Naive thymus-derived CD8-positive, alpha-beta T cell (primary cell): ENCODE data around the gene LPA. TPM values are rescaled to one million over a fixed set of nuclear protein-coding genes. Genes with fewer than 3 reads are reported as not detected.
A peak's percentile ranks its signal among the peaks of the same experiment; 100 is the strongest.
"Not testable (repeated sequence)": the region's sequence is repeated elsewhere in the genome, so short reads cannot be mapped to it uniquely, and the experiment has no call there.

ENCODE experiments used
- ATAC-seq, 2 donors: fragments of 150-1000 bp; cut with Tn5 transposase in 1 of 2; sonication (Bioruptor Pico), chemical (Tn5 transposase) in 1 of 2; 1 replicate in 1 of 2; 2 replicates in 1 of 2; pipeline ENCODE4 v1.10.0; 2021; ENCODE audit warnings: mild to moderate bottlenecking in 2 of 2, moderate library complexity in 2 of 2
- POLR2A ChIA-PET: fragments of 350-600 bp; sonication (Branson Sonifier 250); formaldehyde crosslinking; loops from one replicate; lab custom pipeline; 2021; ENCODE audit warnings: antibody characterized with exemption; lab: Charles Lee
- DNase-seq, 10 donors: peaks; one replicate each; pipeline versions ENCODE4 v3.0.0 to v3.0.0-alpha.2; 2020 to 2022
- H3K27ac Mint-ChIP-seq, 10 donors: one replicate each; pipeline ENCODE4 v1.8.0; 2020 to 2022; ENCODE audit warnings: mild to moderate bottlenecking in 10 of 10, mixed read lengths in 10 of 10, moderate library complexity in 4 of 10, inconsistent platforms in 1 of 10
- H3K27me3 Mint-ChIP-seq, 5 donors: one replicate each; pipeline ENCODE4 v1.8.0; 2021 to 2022; ENCODE audit warnings: mixed read lengths in 5 of 5
- H3K36me3 Mint-ChIP-seq, 3 donors: one replicate each; pipeline ENCODE4 v1.8.0; 2020 to 2022; ENCODE audit warnings: mixed read lengths in 3 of 3, mild to moderate bottlenecking in 2 of 3, inconsistent platforms in 1 of 3
- H3K4me1 Mint-ChIP-seq, 4 donors: one replicate each; pipeline ENCODE4 v1.8.0; 2021 to 2022; ENCODE audit warnings: mixed read lengths in 4 of 4
- H3K4me3 Mint-ChIP-seq, 10 donors: one replicate each; pipeline ENCODE4 v1.8.0; 2020 to 2022; ENCODE audit warnings: mild to moderate bottlenecking in 10 of 10, mixed read lengths in 10 of 10, moderate library complexity in 6 of 10, inconsistent platforms in 1 of 10
- H3K9me3 Mint-ChIP-seq, 9 donors: one replicate each; pipeline ENCODE4 v1.8.0; 2020 to 2022; ENCODE audit warnings: mixed read lengths in 9 of 9, mild to moderate bottlenecking in 3 of 9, inconsistent platforms in 1 of 9, moderate library complexity in 1 of 9
- polyA plus RNA-seq, 3 donors: library from polyadenylated mRNA; unstranded; fragments of 300-500 nt; fragmentation: Illumina TruSeq; gene quantifications; one replicate each; pipeline ENCODE4 v1.2.3, GENCODE V29; 2021
- total RNA-seq, 8 experiments: library from RNA in 2 of 8; stranded (reverse) in 2 of 8; gene quantifications; one replicate each; pipeline ENCODE4 v1.2.3 and lab custom pipeline; 2021 to 2026

Gene LPA
- total RNA-seq (not detected), polyA plus RNA-seq (not detected), total RNA-seq (lab: John Stamatoyannopoulos, UW) (0 to 0.09 (median 0) reads per million in 6 experiments)

GRCh38 chr6:160664198-160664597 lies at the start of gene LPA:
TSS of gene LPA (minus strand) at chr6:160664275. CDS start at chr6:160664214, 61 bp downstream.
- ATAC-seq, H3K36me3 Mint-ChIP-seq, H3K9me3 Mint-ChIP-seq, POLR2A ChIA-PET, H3K4me1 Mint-ChIP-seq, H3K4me3 Mint-ChIP-seq, DNase-seq: not testable (repeated sequence)
- H3K27ac Mint-ChIP-seq, result peak within 1 kb of the TSS in 1 of 10 donors; percentile 3
- H3K27me3 Mint-ChIP-seq, result peaks cover 5 to 33% (median 16%) of the 10 kb centered on the region in 5 donors

- H3K4me3 Mint-ChIP-seq, H3K36me3 Mint-ChIP-seq, DNase-seq, ATAC-seq, H3K9me3 Mint-ChIP-seq, H3K4me1 Mint-ChIP-seq, POLR2A ChIA-PET, H3K27ac Mint-ChIP-seq: not testable (repeated sequence)
- H3K27me3 Mint-ChIP-seq, result peaks cover 6 to 23% (median 13%) of the 10 kb centered on the region in 5 donors
Measured at GRCh38 chr6:160708993-160709392, 44.9 kb upstream of the LPA start.

- H3K27me3 Mint-ChIP-seq, result peaks cover 6 to 32% (median 13%) of the 10 kb centered on the region in 5 donors
- H3K36me3 Mint-ChIP-seq, H3K4me1 Mint-ChIP-seq, DNase-seq, H3K9me3 Mint-ChIP-seq, ATAC-seq, H3K4me3 Mint-ChIP-seq, H3K27ac Mint-ChIP-seq, POLR2A ChIA-PET: not testable (repeated sequence)
Measured at GRCh38 chr6:160704688-160705087, 40.6 kb upstream of the LPA start.

- DNase-seq, POLR2A ChIA-PET, H3K4me3 Mint-ChIP-seq, ATAC-seq, H3K36me3 Mint-ChIP-seq, H3K9me3 Mint-ChIP-seq, H3K4me1 Mint-ChIP-seq: not testable (repeated sequence)
- Mint-ChIP-seq H3K27me3 (peaks cover 8 to 36% (median 11%) of the 10 kb centered on the region in 5 donors), H3K27ac (peak within 1 kb of the TSS in 1 of 10 donors; percentile 68)
Measured at GRCh38 chr6:160701918-160702680, 38.0 kb upstream of the LPA start, which contains the start of gene PLG. TSS of gene PLG (plus strand) at chr6:160702244. CDS start at chr6:160702305, 61 bp downstream.

GRCh38 chr6:160697826-160698225 lies 33.8 kb upstream of the LPA start:
- Mint-ChIP-seq H3K27ac (no peak overlapping the region), H3K27me3 (peaks cover 2 to 17% (median 8%) of the 10 kb centered on the region in 5 donors), H3K4me1 (peaks cover 0 to 2% (median 0%) of the 10 kb centered on the region in 4 donors), H3K36me3 (no peaks in the 10 kb centered on the region), H3K4me3 (no peak overlapping the region), H3K9me3 (peaks cover 0 to 6% (median 0%) of the 10 kb centered on the region in 9 donors)
- no peak for DNase-seq
- POLR2A ChIA-PET, result no interaction called here
- ATAC-seq, result no peak

GRCh38 chr6:160696884-160697283 lies 32.8 kb upstream of the LPA start:
- peaks cover 2 to 15% (median 8%) of the 10 kb centered on the region in 5 donors for H3K27me3 Mint-ChIP-seq
- H3K27ac Mint-ChIP-seq, H3K4me3 Mint-ChIP-seq, ATAC-seq, H3K36me3 Mint-ChIP-seq, H3K9me3 Mint-ChIP-seq, DNase-seq, POLR2A ChIA-PET, H3K4me1 Mint-ChIP-seq: not testable (repeated sequence)

GRCh38 chr6:160695622-160696021 lies 31.5 kb upstream of the LPA start:
- H3K27ac Mint-ChIP-seq, H3K4me1 Mint-ChIP-seq, H3K36me3 Mint-ChIP-seq, H3K4me3 Mint-ChIP-seq, DNase-seq, ATAC-seq, H3K9me3 Mint-ChIP-seq, POLR2A ChIA-PET: not testable (repeated sequence)
- H3K27me3 Mint-ChIP-seq, result peaks cover 4 to 11% (median 8%) of the 10 kb centered on the region in 5 donors

- ATAC-seq, H3K36me3 Mint-ChIP-seq, H3K9me3 Mint-ChIP-seq, H3K27ac Mint-ChIP-seq, POLR2A ChIA-PET, H3K4me3 Mint-ChIP-seq, H3K4me1 Mint-ChIP-seq, DNase-seq: not testable (repeated sequence)
- H3K27me3 Mint-ChIP-seq, result peaks cover 4 to 11% (median 8%) of the 10 kb centered on the region in 5 donors
Measured at GRCh38 chr6:160695025-160695424, 30.9 kb upstream of the LPA start.

GRCh38 chr6:160692369-160692959 lies 28.4 kb upstream of the LPA start:
- no peak overlapping the region for H3K4me3 Mint-ChIP-seq
- peaks cover 0 to 7% (median 2%) of the 10 kb centered on the region in 5 donors for H3K27me3 Mint-ChIP-seq
- H3K27ac Mint-ChIP-seq, result no peak overlapping the region
- DNase-seq (no peak), ATAC-seq (no peak)
- POLR2A ChIA-PET, result no interaction called here
- H3K9me3 Mint-ChIP-seq, result peaks cover 0 to 7% (median 0%) of the 10 kb centered on the region in 9 donors
- peaks cover 0 to 4% (median 0%) of the 10 kb centered on the region in 4 donors for H3K4me1 Mint-ChIP-seq
- H3K36me3 Mint-ChIP-seq, result no peaks in the 10 kb centered on the region

- DNase-seq (no peak), ATAC-seq (no peak)
- peaks cover 0 to 7% (median 0%) of the 10 kb centered on the region in 9 donors for H3K9me3 Mint-ChIP-seq
- POLR2A ChIA-PET, result no interaction called here
- H3K4me1 Mint-ChIP-seq, result peaks cover 0 to 4% (median 0%) of the 10 kb centered on the region in 4 donors
- no peak overlapping the region for H3K27ac Mint-ChIP-seq
- H3K27me3 Mint-ChIP-seq, result peaks cover 0 to 9% (median 2%) of the 10 kb centered on the region in 5 donors
- H3K4me3 Mint-ChIP-seq, result no peak overlapping the region
- H3K36me3 Mint-ChIP-seq, result no peaks in the 10 kb centered on the region
Measured at GRCh38 chr6:160691617-160692016, 27.5 kb upstream of the LPA start.

- H3K36me3 Mint-ChIP-seq, result no peaks in the 10 kb centered on the region
- DNase-seq (no peak), ATAC-seq (no peak)
- H3K27me3 Mint-ChIP-seq, result peaks cover 0 to 11% (median 4%) of the 10 kb centered on the region in 5 donors
- H3K27ac Mint-ChIP-seq, result no peak overlapping the region
- POLR2A ChIA-PET, result no interaction called here
- H3K4me1 Mint-ChIP-seq, result peaks cover 0 to 3% (median 0%) of the 10 kb centered on the region in 4 donors
- no peak overlapping the region for H3K4me3 Mint-ChIP-seq
- peaks cover 0 to 7% (median 0%) of the 10 kb centered on the region in 9 donors for H3K9me3 Mint-ChIP-seq
Measured at GRCh38 chr6:160690458-160690857, 26.4 kb upstream of the LPA start.

- Mint-ChIP-seq H3K4me1 (peaks cover 0 to 2% (median 0%) of the 10 kb centered on the region in 4 donors), H3K27ac (no peak overlapping the region), H3K27me3 (peaks cover 0 to 15% (median 3%) of the 10 kb centered on the region in 5 donors), H3K4me3 (no peak overlapping the region), H3K9me3 (peaks cover 0 to 6% (median 0%) of the 10 kb centered on the region in 9 donors), H3K36me3 (no peaks in the 10 kb centered on the region)
- POLR2A ChIA-PET, result no interaction called here
- no peak for DNase-seq
- ATAC-seq, result no peak
Measured at GRCh38 chr6:160685762-160686450, 21.8 kb upstream of the LPA start.
